CD4-positive, alpha-beta memory T cell (primary cell): ENCODE data around the gene KRT78. TPM values are rescaled to one million over a fixed set of nuclear protein-coding genes. Genes with fewer than 3 reads are reported as not detected.

Experiments used
- CTCF ChIA-PET: fragments of 350-600 bp; sonication (Branson Sonifier 250); formaldehyde crosslinking; loops from one replicate; lab custom pipeline; 2021; ENCODE audit warnings: inconsistent platforms; ENCODE audit not compliant: partially characterized antibody; lab: Charles Lee
- POLR2A ChIA-PET: fragments of 350-600 bp; sonication (Branson Sonifier 250); formaldehyde crosslinking; loops from one replicate; lab custom pipeline; 2021; ENCODE audit not compliant: partially characterized antibody; lab: Charles Lee
- DNase-seq, 5 donors: peaks; one replicate each; pipeline versions ENCODE4 v3.0.0 to v3.0.0-alpha.2; 2020 to 2022; ENCODE audit warnings: mixed read lengths in 1 of 5
- H3K27ac ChIP-seq: one replicate; pipeline ENCODE4 v1.7.0; 2013; ENCODE audit warnings: low read depth, low read length
- H3K27me3 ChIP-seq: 2 replicates; pipeline ENCODE4 v1.7.0; 2013; ENCODE audit warnings: mild to moderate bottlenecking, low read length, moderate library complexity; ENCODE audit not compliant: insufficient read depth
- H3K36me3 ChIP-seq: 2 replicates; pipeline ENCODE4 v1.7.0; 2013; ENCODE audit warnings: mild to moderate bottlenecking, low read length, moderate library complexity; ENCODE audit not compliant: insufficient read depth
- H3K4me1 ChIP-seq: 2 replicates; pipeline ENCODE4 v1.7.0; 2013; ENCODE audit warnings: mild to moderate bottlenecking, low read length, moderate library complexity; ENCODE audit not compliant: insufficient read depth
- H3K4me3 ChIP-seq, 2 donors: one replicate each; pipeline ENCODE4 v1.7.0; 2013; ENCODE audit warnings: low read length in 2 of 2, mild to moderate bottlenecking in 1 of 2
- H3K9me3 ChIP-seq, 2 donors: one replicate each; pipeline ENCODE4 v1.7.0; 2013; ENCODE audit warnings: low read length in 2 of 2, control low read depth in 1 of 2; ENCODE audit not compliant: control insufficient read depth in 1 of 2
- H3K27ac Mint-ChIP-seq, 7 donors: one replicate each; pipeline ENCODE4 v1.8.0; 2020 to 2021; ENCODE audit warnings: mixed read lengths in 7 of 7, mild to moderate bottlenecking in 6 of 7, inconsistent platforms in 3 of 7, moderate library complexity in 3 of 7
- H3K27me3 Mint-ChIP-seq, 2 donors: one replicate each; pipeline ENCODE4 v1.8.0; 2020 to 2021; ENCODE audit warnings: mixed read lengths in 2 of 2
- H3K36me3 Mint-ChIP-seq, 2 donors: one replicate each; pipeline ENCODE4 v1.8.0; 2020 to 2021; ENCODE audit warnings: mixed read lengths in 2 of 2, inconsistent platforms in 1 of 2, mild to moderate bottlenecking in 1 of 2
- H3K4me1 Mint-ChIP-seq, 4 donors: one replicate each; pipeline ENCODE4 v1.8.0; 2020 to 2021; ENCODE audit warnings: mixed read lengths in 4 of 4, mild to moderate bottlenecking in 1 of 4
- H3K4me3 Mint-ChIP-seq, 8 donors: one replicate each; pipeline ENCODE4 v1.8.0; 2020 to 2021; ENCODE audit warnings: mixed read lengths in 8 of 8, mild to moderate bottlenecking in 7 of 8, moderate library complexity in 6 of 8, inconsistent platforms in 3 of 8
- H3K9me3 Mint-ChIP-seq, 8 donors: one replicate each; pipeline ENCODE4 v1.8.0; 2020 to 2021; ENCODE audit warnings: mixed read lengths in 8 of 8, mild to moderate bottlenecking in 5 of 8, inconsistent platforms in 3 of 8, moderate library complexity in 1 of 8
- intact Hi-C: fragments of 100-400 bp; cut with micrococcal nuclease; formaldehyde crosslinking; loops from one replicate; pipeline ENCODE4 v1.15.1; 2023
- polyA plus RNA-seq, 2 donors: library from polyadenylated mRNA; unstranded; fragments of 300-500 nt; fragmentation: Illumina TruSeq; gene quantifications; one replicate each; pipeline ENCODE4 v1.2.3, GENCODE V29; 2021
- total RNA-seq, 2 experiments: library from RNA; stranded (reverse); gene quantifications; one replicate each; pipeline ENCODE4 v1.2.3, GENCODE V29; 2021

The KRT78 gene
- total and polyA plus RNA-seq, 4 experiments from 2014 or later = not detected

DNA sequence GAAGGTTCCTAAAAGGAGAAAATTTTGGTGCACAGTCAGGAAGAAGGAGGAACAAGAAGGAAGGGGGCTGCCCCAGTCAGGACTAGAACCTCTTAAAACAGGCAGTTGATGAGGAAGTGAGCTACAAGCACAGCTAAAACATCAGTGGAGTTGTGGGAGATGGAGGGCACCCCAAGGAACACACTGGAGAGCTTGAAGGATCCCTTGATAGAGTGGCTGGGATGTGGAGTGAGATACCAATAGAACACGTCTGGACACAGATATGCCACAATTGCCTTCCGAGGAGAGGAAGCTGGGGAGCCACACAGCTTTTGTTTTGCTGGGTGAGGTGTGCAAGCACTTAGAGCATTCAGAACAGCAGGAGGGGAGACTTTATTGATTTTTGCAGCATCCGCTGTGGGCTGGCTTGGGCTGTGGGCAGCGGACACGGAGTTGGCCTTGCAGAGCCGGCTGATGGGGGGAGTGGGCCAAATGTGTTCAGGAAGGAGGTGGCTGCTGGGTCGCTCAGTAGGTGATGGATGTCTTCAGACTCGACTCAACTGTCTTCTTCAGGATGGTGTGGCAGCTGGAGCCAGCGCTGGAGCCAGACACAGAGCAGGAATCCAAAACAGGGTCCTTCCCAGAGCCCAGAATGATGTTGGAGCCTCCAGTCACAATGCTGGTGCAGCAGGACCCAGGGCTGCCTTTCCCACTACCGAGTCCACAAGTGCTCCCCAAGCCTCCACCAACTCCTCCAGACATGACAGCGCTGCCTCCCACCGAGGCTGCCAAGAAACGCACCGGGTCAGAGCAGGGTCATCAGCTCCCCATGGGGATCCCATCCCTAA lies 10.0 kb downstream of the KRT78 start:
- no peak overlapping the region for H3K27ac ChIP-seq
- H3K4me3 ChIP-seq = no peak overlapping the region
- H3K4me1 ChIP-seq = no peaks in the 10 kb centered on the region
- Mint-ChIP-seq H3K27me3 (peaks cover 10 to 18% of the 10 kb centered on the region in 2 donors), H3K36me3 (no peaks in the 10 kb centered on the region), H3K9me3 (peaks cover 0 to 1% (median 0%) of the 10 kb centered on the region in 8 donors), H3K27ac (no peak overlapping the region), H3K4me1 (peaks cover 3 to 12% (median 5%) of the 10 kb centered on the region in 4 donors), H3K4me3 (no peak overlapping the region)
- POLR2A ChIA-PET = interaction anchor here (0.8 kb wide), 1 partner anchor 15 kb away, joined by 3 read pairs; no protein-coding TSS in a partner anchor
- intact Hi-C loops = no loop called here
- DNase-seq = no peak
- H3K36me3 ChIP-seq = no peaks in the 10 kb centered on the region
- H3K9me3 ChIP-seq = no peaks in the 10 kb centered on the region
- CTCF ChIA-PET = no interaction called here
- H3K27me3 ChIP-seq = no peaks in the 10 kb centered on the region

DNA sequence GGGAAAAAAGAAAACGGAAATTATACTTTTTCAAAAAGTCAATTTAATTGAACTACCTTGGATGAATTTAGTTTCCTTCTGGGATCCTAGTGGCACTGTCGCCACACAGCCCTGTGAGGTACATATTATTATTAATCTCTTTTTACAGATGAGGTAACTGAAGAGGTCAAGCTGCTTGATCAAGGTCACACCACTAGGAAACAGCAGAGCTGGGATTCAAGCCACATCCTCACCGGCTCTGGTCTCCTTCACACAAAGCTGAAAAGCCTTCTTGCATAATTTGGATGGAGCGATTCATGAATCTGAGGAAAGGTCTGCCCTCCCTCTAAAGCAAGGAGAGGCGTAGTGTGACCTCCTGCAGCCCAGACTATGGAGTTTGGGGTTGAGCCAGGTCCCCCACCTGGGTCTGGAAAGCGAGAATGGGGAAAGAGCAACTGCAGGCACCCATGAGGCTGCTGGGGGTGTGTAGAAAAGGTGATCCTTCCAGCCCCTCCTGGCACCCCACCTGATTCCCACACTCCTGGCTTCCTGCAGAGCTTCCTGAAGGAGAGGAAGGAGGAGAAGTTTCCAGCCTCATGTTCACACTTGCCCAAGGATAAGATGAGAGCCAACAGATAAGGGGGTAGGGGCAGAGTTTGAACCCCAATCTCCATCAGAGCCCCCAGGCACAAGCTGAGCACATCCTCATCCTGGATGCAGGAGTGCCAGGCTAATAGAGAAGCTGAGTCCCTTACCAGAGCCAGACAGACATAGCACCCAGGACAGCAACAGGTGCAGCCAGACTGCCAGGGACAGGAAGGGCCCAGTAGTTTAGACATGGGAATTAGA lies 10.8 kb downstream of the KRT78 start:
- no peak overlapping the region for H3K27ac ChIP-seq
- H3K36me3 ChIP-seq = no peaks in the 10 kb centered on the region
- no peaks in the 10 kb centered on the region for H3K4me1 ChIP-seq
- no peaks in the 10 kb centered on the region for H3K9me3 ChIP-seq
- peaks cover 10 to 18% of the 10 kb centered on the region in 2 donors for H3K27me3 Mint-ChIP-seq
- DNase-seq = no peak
- CTCF ChIA-PET = no interaction called here
- no peaks in the 10 kb centered on the region for H3K27me3 ChIP-seq
- POLR2A ChIA-PET = interaction anchor here (0.8 kb wide), 1 partner anchor 14 kb away, joined by 3 read pairs; no protein-coding TSS in a partner anchor
- H3K27ac Mint-ChIP-seq = no peak overlapping the region
- intact Hi-C loops = no loop called here
- H3K4me3 ChIP-seq = no peak overlapping the region
- H3K4me1 Mint-ChIP-seq = peaks cover 3 to 12% (median 5%) of the 10 kb centered on the region in 4 donors
- no peaks in the 10 kb centered on the region for H3K36me3 Mint-ChIP-seq
- no peak overlapping the region for H3K4me3 Mint-ChIP-seq
- H3K9me3 Mint-ChIP-seq = peaks cover 0 to 1% (median 0%) of the 10 kb centered on the region in 8 donors

- Mint-ChIP-seq H3K4me1 (peaks cover 3 to 12% (median 5%) of the 10 kb centered on the region in 4 donors), H3K9me3 (peaks cover 0 to 1% (median 0%) of the 10 kb centered on the region in 8 donors), H3K27ac (peak overlapping the region in 1 of 7 donors; percentile 18), H3K4me3 (no peak overlapping the region), H3K36me3 (no peaks in the 10 kb centered on the region), H3K27me3 (peaks cover 10 to 18% of the 10 kb centered on the region in 2 donors)
- intact Hi-C loops = no loop called here
- ChIA-PET CTCF (no interaction called here), POLR2A (no interaction called here)
- no peaks in the 10 kb centered on the region for H3K27me3 ChIP-seq
- H3K9me3 ChIP-seq = no peaks in the 10 kb centered on the region
- no peaks in the 10 kb centered on the region for H3K4me1 ChIP-seq
- H3K4me3 ChIP-seq = no peak overlapping the region
- no peak for DNase-seq
- no peaks in the 10 kb centered on the region for H3K36me3 ChIP-seq
- H3K27ac ChIP-seq = no peak overlapping the region
Measured at GRCh38 chr12:52837413-52837741, 11.4 kb downstream of the KRT78 start.

DNA sequence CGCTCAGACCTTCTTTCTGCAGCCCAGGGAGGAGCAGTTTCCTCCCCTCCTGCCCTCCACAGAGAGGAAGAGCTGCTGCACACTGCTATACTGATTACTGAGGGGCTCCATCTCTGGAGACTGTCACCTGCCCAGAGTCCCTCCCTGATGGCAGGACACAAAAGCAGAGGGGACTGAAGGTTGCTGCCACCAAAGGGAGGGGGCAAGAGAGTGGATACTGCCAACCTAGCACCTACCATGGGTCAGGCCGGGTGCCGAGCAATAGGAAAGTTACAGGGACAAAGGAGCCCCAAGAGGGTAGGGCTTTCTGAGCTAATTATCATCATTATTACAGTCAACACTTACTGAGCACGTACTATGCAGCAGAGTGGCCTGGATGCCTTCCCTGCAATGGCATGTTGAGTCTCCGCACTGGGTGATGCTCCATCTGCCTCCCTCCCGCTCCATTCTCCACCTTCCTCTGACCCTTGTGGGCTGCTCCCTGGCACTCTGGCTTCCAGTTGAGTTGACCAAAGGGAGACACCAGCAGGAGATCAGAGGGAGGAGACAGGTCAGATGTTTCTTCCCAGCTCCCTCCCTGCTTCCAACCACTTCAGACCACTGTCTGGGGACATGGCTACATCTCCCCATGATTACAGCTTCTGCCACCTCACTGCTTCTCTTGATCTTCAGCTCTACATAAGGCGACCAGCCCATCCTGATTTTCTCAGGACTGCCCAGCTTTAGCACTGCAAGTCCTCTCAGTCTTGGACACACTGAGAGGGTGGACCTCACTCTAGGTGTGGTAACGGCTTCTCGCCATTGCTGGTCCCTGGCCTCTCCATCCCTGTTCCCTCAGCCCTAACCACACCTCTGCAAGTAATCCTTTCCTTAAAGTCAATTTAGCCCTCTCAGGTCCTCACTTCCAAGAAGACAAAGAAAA lies 12.0 kb downstream of the KRT78 start:
- H3K27ac Mint-ChIP-seq = peak overlapping the region in 3 of 7 donors; percentile 6 to 18 (median 16)
- Histone ChIP-seq H3K36me3 (no peaks in the 10 kb centered on the region), H3K27me3 (no peaks in the 10 kb centered on the region), H3K27ac (no peak overlapping the region), H3K4me1 (no peaks in the 10 kb centered on the region), H3K9me3 (no peaks in the 10 kb centered on the region), H3K4me3 (no peak overlapping the region)
- H3K27me3 Mint-ChIP-seq = peaks cover 10 to 18% of the 10 kb centered on the region in 2 donors
- CTCF ChIA-PET = no interaction called here
- no peak overlapping the region for H3K4me3 Mint-ChIP-seq
- POLR2A ChIA-PET = no interaction called here
- peaks cover 3 to 12% (median 5%) of the 10 kb centered on the region in 4 donors for H3K4me1 Mint-ChIP-seq
- peaks cover 0 to 1% (median 0%) of the 10 kb centered on the region in 8 donors for H3K9me3 Mint-ChIP-seq
- intact Hi-C loops = no loop called here
- no peaks in the 10 kb centered on the region for H3K36me3 Mint-ChIP-seq
- no peak for DNase-seq

DNA sequence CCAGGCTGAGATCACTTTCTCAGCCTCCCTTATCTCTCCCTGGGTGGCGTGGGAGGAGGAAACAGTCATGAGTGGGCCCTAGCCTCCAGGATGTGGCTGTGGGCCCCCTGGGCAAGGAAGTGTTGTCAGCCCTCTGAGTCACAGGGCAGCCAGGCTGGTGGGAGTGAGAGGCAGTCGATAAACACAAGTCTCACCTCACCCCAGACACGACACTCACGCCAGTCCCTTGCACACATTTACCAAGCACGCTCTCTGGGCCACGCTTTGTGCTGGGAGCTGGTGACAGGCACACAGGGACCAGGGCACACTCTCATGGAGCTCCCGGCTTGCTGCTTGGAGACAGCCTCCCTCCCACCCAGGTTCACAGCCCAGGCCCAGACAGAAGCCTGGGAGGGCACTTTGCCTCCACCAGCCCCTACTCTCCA lies 12.7 kb downstream of the KRT78 start:
- ChIA-PET POLR2A (no interaction called here), CTCF (no interaction called here)
- Mint-ChIP-seq H3K4me3 (no peak overlapping the region), H3K27ac (peak overlapping the region in 2 of 7 donors; percentile 1 to 16), H3K9me3 (peaks cover 0 to 1% (median 0%) of the 10 kb centered on the region in 8 donors), H3K4me1 (peaks cover 3 to 12% (median 5%) of the 10 kb centered on the region in 4 donors), H3K36me3 (no peaks in the 10 kb centered on the region), H3K27me3 (peaks cover 10 to 20% of the 10 kb centered on the region in 2 donors)
- no peak for DNase-seq
- Histone ChIP-seq H3K4me3 (no peak overlapping the region), H3K27me3 (no peaks in the 10 kb centered on the region), H3K4me1 (no peaks in the 10 kb centered on the region), H3K36me3 (no peaks in the 10 kb centered on the region), H3K27ac (no peak overlapping the region), H3K9me3 (no peaks in the 10 kb centered on the region)
- intact Hi-C loops = no loop called here

GRCh38 chr12:52835271-52836041 lies 13.3 kb downstream of the KRT78 start:
- Histone ChIP-seq H3K27ac (no peak overlapping the region), H3K4me1 (no peaks in the 10 kb centered on the region), H3K27me3 (no peaks in the 10 kb centered on the region), H3K9me3 (no peaks in the 10 kb centered on the region), H3K36me3 (no peaks in the 10 kb centered on the region), H3K4me3 (no peak overlapping the region)
- Mint-ChIP-seq H3K4me3 (no peak overlapping the region), H3K9me3 (peaks cover 0 to under 1% (median 0%) of the 10 kb centered on the region in 8 donors), H3K27ac (peak overlapping the region in 1 of 7 donors; percentile 48), H3K4me1 (peaks cover 3 to 12% (median 5%) of the 10 kb centered on the region in 4 donors), H3K27me3 (peaks cover 10 to 17% of the 10 kb centered on the region in 2 donors), H3K36me3 (no peaks in the 10 kb centered on the region)
- ChIA-PET POLR2A (no interaction called here), CTCF (no interaction called here)
- no peak for DNase-seq
- intact Hi-C loops = no loop called here
